GM23338 (cell line): ENCODE measurements around the gene GRIA3.
A peak's percentile ranks its signal among the peaks of the same experiment; 100 is the strongest.
"Not testable (repeated sequence)": the region's sequence is repeated elsewhere in the genome, so short reads cannot be mapped to it uniquely, and the experiment has no call there.

Experiments
- CREB1 ChIP-seq: fragments of 250-450 bp; sonication (Bioruptor Pico); IDR thresholded peaks from 2 replicates; pipeline ENCODE4 v1.5.0; 2020; ENCODE audit warnings: low read depth, mild to moderate bottlenecking, moderate library complexity
- CTCF ChIP-seq, 2 experiments: fragments of 200-600 bp in 1 of 2; sonication (generic) in 1 of 2; conservative IDR thresholded peaks; 2 replicates each; pipeline versions ENCODE4 v1.5.1 to v1.6.1; 2016 to 2017; ENCODE audit warnings: antibody characterized with exemption in 2 of 2, low read depth in 2 of 2, mild to moderate bottlenecking in 2 of 2, moderate library complexity in 1 of 2
- EZH2 ChIP-seq: fragments of 200-600 bp; sonication (generic); IDR thresholded peaks from one replicate; pipeline ENCODE4 v1.8.0; 2017; ENCODE audit warnings: antibody characterized with exemption, mild to moderate bottlenecking, low read depth; ENCODE audit not compliant: unreplicated experiment
- EZH2phosphoT487 ChIP-seq: fragments of 200-600 bp; sonication (generic); IDR thresholded peaks from one replicate; pipeline ENCODE4 v1.8.1; 2018; ENCODE audit warnings: antibody characterized with exemption; ENCODE audit not compliant: unreplicated experiment
- JUNB ChIP-seq: IDR thresholded peaks from one replicate; pipeline ENCODE4 v1.6.1; 2016; ENCODE audit warnings: antibody characterized with exemption; ENCODE audit not compliant: unreplicated experiment
- NANOG ChIP-seq: IDR thresholded peaks from 2 replicates; pipeline ENCODE4 v1.6.1; 2016; ENCODE audit warnings: antibody characterized with exemption, borderline replicate concordance
- POLR2AphosphoS5 ChIP-seq: IDR thresholded peaks from 2 replicates; pipeline ENCODE4 v1.6.1; 2016; ENCODE audit warnings: antibody characterized with exemption, low read depth
- REST ChIP-seq: IDR thresholded peaks from one replicate; pipeline ENCODE4 v1.6.1; 2018; ENCODE audit warnings: antibody characterized with exemption; ENCODE audit not compliant: unreplicated experiment
- STAT1 ChIP-seq: IDR thresholded peaks from one replicate; pipeline ENCODE4 v1.6.1; 2016; ENCODE audit warnings: antibody characterized with exemption; ENCODE audit not compliant: unreplicated experiment
- ZNF114 ChIP-seq: fragments of 250-450 bp; sonication (Bioruptor Pico); IDR thresholded peaks from 2 replicates; pipeline ENCODE4 v1.5.0; 2020; ENCODE audit warnings: mild to moderate bottlenecking, moderate library complexity
- ZNF331 ChIP-seq: fragments of 250-450 bp; sonication (Bioruptor Pico); IDR thresholded peaks from 2 replicates; pipeline ENCODE4 v1.5.0; 2020; ENCODE audit warnings: low read depth, mild to moderate bottlenecking, moderate library complexity
- ZNF462 ChIP-seq: fragments of 250-450 bp; sonication (Bioruptor Pico); IDR thresholded peaks from 2 replicates; pipeline ENCODE4 v1.5.0; 2020; ENCODE audit warnings: mild to moderate bottlenecking, moderate library complexity

- TF ChIP-seq CTCF (conservative IDR thresholded peaks at IDR 0.05; ENCODE audit: low read depth in 2 of 2), result peak; percentile 36 to 40
- not testable (repeated sequence) for TF ChIP-seq EZH2; CREB1; POLR2AphosphoS5; ZNF462 (CRISPR knock-in tag); NANOG; ZNF114 (CRISPR knock-in tag); EZH2phosphoT487; REST; JUNB; ZNF331; STAT1
These were observed 330.2 kb downstream of the GRIA3 start for GRCh38 chrX:123514279-123514640.
